Stimulated activated CD4-positive, alpha-beta T cell treated with anti-CD3 and anti-CD28 coated beads, Interleukin-4, amount 100 ng/mL, for 1 hour (primary cell): ENCODE measurements around the gene PLCB2.

ENCODE experiments used
- DNase-seq: peaks from one replicate; pipeline ENCODE4 v3.0.0-alpha.2; 2020

PLCB2 gene

GRCh38 chr15:40340038-40340739 is 32.5 kb upstream of the PLCB2 start:
- no peak for DNase-seq

DNA sequence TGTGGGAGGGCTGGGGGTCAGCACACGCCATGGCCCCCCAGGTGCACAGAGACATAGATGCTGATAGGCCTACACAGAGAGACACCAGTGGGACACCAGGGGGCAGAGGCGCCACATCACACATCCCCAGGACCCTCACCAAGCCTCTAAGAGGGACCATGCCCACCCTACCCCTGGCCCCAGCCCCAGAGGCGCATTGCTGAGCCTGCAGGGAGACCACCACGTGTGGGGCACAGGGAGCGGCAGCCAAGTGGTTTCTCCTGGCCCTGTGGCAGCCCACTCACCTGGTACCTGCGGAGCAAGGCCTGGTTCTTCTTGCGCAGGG is 31.8 kb upstream of the PLCB2 start:
- no peak for DNase-seq

DNA sequence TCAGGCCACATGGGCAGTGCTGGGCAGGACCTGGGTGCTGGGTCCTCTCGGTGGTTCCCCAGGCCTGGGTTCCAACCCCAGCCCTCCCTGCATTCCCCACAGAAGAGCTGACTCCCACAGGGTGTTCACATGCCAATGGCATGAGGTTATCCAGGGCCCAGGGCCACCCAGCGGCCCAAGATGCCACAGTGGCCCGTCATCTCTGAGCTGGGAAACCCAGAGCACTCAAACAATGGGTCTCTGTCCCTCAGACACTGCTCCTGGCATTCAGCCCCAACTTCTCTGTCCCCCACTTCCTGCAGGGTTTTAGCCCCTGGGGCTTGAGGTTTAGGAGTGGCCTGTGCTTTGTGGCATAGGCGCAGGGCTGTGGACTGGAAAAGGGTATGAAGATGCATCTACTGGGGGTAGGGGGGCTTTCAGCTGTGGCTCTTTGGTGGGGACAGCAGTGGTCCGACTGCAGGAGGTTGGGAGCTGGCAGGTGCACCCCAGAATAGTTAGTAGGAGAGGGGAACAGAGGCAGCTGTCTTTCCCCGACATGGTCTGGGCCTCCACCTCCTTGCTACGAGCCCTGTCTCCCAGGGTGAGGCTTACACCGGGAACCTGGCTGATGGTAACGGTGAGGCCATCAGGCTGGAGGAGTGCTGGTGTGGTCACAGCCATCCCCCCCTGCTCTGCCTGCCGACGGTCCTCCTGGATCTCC is 31.3 kb upstream of the PLCB2 start:
- DNase-seq = no peak

DNA sequence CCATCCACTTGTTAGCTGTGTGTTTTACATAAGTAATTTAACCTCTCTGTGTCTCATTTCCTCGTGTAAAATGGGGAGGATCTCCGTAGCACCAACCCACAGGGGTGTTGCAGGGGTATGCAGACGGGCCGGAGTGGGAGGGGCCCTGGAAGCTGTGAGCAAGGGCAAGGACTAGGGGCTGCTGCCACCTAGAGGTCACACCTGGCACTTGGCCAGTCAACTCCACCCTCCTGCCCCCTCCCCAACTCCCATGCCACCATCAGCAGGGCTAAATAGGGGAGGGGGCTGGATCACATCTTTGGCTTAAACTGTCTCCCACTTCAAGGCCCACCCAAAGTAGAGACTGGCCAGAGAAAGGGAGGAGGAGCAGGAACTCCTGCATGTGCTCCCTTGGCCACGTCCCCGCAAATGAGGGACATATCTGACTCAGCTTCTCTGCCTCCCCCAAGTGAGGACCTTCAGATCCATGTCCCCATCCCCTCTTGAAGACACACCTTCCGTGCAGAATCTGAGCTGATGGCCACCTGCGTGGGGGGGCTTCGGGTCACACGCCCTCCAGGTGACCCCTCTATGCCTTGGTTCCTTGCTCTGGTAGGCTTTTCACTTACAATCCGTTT is 30.4 kb upstream of the PLCB2 start:
- DNase-seq = peak; percentile 82

GRCh38 chr15:40337597-40337996 is 29.9 kb upstream of the PLCB2 start:
- no peak for DNase-seq

DNA sequence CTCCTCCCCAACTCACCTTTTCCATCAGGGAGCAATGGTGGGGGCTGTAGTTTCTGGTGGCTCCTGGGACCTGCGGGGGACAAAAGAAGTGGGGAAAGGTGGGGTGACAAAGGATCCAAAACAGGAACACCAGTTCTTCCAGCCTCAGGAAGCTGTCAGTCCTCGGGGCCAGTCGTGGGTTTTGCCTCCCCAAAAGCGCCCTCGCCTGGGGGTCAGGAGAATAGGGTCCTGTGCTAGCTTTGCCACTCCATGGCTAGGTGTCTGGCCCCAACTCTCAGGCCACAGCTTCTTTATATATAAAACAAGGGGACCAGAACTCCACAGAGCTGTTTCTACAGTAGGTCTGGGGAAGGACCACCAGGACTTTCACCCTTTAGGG is 29.0 kb upstream of the PLCB2 start:
- no peak for DNase-seq

GRCh38 chr15:40335938-40336743 is 28.4 kb upstream of the PLCB2 start:
- DNase-seq = no peak

DNA sequence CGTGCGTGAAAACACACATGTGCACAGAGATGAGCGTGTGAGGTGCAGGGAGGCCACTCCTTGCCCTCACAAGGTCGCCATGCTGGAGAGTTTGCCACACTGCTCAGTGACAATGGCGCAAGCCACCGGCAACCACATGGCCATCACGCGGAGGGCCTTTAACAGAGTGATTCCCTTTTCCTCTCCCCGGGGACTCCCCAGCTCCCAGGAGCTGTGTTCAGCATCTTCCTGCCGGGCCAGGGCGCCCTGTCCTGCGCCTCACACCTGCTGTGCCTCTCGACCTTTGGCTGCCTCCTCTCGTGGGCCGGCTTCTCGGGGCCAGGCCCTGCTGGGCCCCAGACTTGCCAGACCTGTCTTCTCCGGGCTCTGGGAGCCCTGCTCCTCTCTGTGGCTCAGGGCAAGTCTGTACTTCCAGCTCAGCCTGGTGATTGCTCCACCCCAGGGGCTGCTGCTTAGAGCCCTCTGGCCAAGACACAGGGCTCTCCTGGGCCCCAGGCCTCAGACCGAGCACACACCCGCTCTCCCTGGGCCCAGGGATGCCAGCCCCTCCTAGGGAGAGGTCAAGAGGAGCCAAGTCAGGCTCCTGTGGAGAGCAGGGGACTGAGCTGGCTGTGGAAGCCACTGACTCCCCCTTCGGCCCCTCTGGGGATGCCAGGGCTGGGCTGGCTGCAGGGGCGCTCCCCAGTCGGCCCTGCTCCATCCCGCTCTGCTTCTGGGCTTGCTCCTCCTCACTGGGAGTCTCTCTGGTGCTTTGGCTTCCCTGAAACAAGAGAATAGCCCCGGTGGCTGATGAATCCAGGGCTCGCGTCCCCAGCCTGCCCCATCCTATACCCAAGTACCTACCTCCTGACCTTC is 27.4 kb upstream of the PLCB2 start:
- no peak for DNase-seq

- DNase-seq = no peak
These were observed 26.8 kb upstream of the PLCB2 start for GRCh38 chr15:40334541-40334940.

GRCh38 chr15:40333922-40334492 is 26.3 kb upstream of the PLCB2 start:
- peak; percentile 31 for DNase-seq

DNA sequence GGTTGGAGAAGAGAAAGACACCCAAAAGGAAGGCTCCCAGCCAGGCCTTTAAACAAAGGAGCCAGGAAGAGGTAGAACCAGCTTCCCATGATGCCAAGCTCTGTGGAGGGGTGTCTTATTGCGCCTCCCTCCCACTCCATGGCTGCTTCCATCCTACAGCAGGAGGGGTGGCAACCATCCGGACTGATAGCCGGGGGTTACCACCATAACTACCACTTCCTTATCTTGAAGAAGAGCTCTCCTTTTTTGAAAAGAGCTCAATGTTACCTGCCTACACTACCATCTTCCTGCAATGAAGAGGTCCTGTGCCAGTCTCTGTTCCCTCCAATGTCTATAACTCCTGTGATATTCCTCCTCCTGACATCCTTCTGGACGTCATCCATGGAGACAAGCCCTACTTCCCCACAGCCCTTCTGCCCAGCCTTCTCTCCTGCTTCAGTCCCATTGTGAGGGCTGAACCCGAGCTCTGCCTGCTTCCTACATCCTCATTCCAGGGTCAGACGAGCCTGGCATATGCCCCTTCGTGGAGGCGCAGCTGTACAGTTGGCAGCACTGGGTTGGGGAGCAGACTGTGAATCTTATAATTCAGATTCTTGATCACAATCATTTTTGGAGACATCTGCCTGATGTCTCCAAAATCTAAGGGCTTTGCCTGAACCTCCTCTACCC is 24.5 kb upstream of the PLCB2 start:
- no peak for DNase-seq

- DNase-seq = no peak
These were observed 23.9 kb upstream of the PLCB2 start for GRCh38 chr15:40331637-40332036.

DNA sequence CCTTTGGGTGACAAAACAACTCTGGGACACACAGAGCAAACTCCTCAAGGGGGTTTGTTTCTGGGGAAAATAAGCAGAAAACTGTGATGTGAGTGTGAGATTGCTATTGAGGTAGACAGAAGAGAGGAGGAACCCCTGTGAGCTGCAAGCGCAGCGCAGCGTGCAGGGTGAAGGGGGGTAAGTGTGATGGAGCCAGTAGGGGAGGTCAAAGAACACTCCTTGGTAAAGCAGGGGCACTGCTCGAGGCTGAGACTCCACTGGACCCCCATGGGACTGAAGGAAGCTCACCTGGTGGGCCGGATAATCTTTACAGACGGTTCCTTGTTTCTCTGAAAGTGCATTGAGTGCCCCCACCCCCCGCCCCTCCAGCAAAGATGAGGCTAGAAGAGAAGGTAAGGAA is 23.3 kb upstream of the PLCB2 start:
- no peak for DNase-seq

DNA sequence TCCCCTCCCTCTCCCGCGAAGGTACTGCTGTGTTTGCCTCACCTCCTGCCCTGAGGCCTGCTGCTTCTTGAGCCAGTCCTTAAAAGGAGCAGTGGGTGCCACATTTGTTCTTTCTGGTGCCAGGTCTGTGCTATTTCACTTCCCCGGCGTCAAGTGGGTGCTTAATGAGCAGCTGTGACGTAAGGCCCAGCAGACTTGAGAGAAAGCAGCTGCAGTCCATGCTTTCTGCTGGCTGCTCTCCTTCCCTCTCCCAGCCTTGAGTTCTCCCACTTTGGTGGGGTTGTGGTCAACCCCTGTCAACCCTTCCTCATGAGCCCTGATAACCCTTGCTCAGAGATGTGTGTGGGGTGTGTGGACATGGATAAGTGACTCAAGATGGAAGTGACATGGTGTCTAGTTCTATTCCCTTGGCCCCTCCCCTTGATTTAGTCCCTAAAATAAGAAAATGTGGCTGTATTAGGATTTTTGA is 22.7 kb upstream of the PLCB2 start:
- no peak for DNase-seq

GRCh38 chr15:40329804-40330203 is 22.1 kb upstream of the PLCB2 start:
- no peak for DNase-seq

- no peak for DNase-seq
These were observed 21.0 kb upstream of the PLCB2 start for GRCh38 chr15:40328751-40329150.

- DNase-seq = no peak
These were observed 20.4 kb upstream of the PLCB2 start for GRCh38 chr15:40328176-40328575.

GRCh38 chr15:40327457-40327856 is 19.7 kb upstream of the PLCB2 start:
- no peak for DNase-seq

GRCh38 chr15:40325700-40326099 is 18.0 kb upstream of the PLCB2 start:
- no peak for DNase-seq

DNA sequence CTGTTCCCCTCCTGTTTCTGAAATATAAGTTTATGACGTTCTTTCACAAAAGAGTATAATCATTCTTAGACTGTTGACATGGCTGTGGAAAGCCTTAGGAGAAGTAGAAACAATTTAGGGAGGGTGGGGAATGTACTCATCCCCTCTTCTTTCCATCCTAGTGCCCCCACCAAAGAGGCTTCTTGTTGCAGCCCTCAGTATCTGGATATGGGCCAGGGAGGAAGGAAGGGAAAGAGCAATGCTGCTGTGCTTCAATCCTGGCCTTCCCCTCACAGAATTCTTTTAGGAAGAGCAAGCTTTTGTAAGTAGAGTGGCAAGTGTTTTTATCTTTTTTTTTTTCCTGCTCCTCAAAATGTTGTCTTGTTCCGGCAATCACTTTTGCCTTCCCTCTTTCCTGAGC is 17.5 kb upstream of the PLCB2 start:
- no peak for DNase-seq
